ENCODE measurements around the gene SYPL2. TPM values are rescaled to one million over a fixed set of nuclear protein-coding genes. Genes with fewer than 3 reads are reported as not detected.
"Not testable (repeated sequence)": the region's sequence is repeated elsewhere in the genome, so short reads cannot be mapped to it uniquely, and the experiment has no call there.

Gene SYPL2
- polyA plus RNA-seq, 2 donors = 0.16 to 0.38 TPM

DNA sequence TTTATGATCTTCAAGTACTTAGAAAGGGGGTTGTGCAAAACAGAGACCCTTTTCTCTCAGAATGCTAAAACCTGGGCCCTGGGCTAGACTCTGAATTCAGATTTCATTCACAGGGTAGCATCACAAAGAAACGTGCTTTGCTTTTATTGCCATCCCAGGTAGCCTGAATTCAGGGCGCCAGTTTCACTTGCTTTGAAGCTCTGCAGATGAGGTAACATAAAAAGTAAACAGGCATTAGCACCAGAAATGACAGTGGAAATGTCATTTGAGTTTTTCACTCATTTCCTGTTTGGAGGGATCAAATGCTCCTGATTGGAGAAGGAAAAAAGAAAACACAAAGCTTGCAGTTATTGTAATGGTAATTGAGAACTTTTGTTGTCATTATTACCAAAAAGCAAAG is 2.6 kb downstream of the SYPL2 start:
- Histone ChIP-seq H3K4me3 (ENCODE audit: low read depth in 1 of 2, low read length in 2 of 2) (no peak overlapping the region), H3K36me3 (ENCODE audit: control insufficient read depth in 2 of 2, insufficient read depth in 2 of 2, low read length in 1 of 2) (no peaks in the 10 kb centered on the region), H3K27ac (ENCODE audit: low read depth in 2 of 2, low read length in 1 of 2) (no peak overlapping the region), H3K9me3 (ENCODE audit: control insufficient read depth in 2 of 2, insufficient read depth in 1 of 2, low read depth in 1 of 2, low read length in 1 of 2) (no peaks in the 10 kb centered on the region), H3K4me1 (ENCODE audit: control insufficient read depth in 2 of 2, insufficient read depth in 2 of 2, low read length in 1 of 2) (peaks cover 3 to 7% of the 10 kb centered on the region in 2 donors), H3K27me3 (ENCODE audit: control insufficient read depth in 1 of 2, insufficient read depth in 2 of 2, low read length in 2 of 2) (peaks cover 3 to 12% of the 10 kb centered on the region in 2 donors)
- WGBS, 2 donors = 24 to 25% methylated on average over 2 of the region's 2 CpGs

DNA sequence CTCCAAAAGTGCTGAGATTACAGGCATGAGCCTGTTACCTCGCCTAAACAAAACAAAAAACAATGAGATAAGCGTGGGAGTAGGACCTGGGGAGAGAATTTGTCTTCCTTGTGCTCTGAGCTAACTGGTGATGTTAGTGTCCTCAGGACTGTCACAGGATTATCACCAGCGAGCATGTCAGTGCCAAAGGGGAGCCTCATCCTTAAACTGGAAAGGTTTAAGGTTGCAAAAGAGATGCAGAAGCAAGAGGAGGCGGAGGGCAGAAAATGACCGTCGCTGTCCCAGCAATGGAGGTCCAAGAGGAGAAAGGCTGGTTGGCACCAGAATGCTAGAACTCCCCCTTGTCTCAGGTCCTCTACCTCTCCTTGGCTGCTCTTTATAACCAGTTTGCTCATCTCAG is 3.9 kb downstream of the SYPL2 start:
- no peak overlapping the region for H3K4me3 ChIP-seq (ENCODE audit: low read depth in 1 of 2, low read length in 2 of 2)
- H3K4me1 ChIP-seq (ENCODE audit: control insufficient read depth in 2 of 2, insufficient read depth in 2 of 2, low read length in 1 of 2) = peaks cover 3 to 7% of the 10 kb centered on the region in 2 donors
- H3K27me3 ChIP-seq (ENCODE audit: control insufficient read depth in 1 of 2, insufficient read depth in 2 of 2, low read length in 2 of 2) = peaks cover 3 to 12% of the 10 kb centered on the region in 2 donors
- H3K27ac ChIP-seq (ENCODE audit: low read depth in 2 of 2, low read length in 1 of 2) = no peak overlapping the region
- no peaks in the 10 kb centered on the region for H3K9me3 ChIP-seq (ENCODE audit: control insufficient read depth in 2 of 2, insufficient read depth in 1 of 2, low read depth in 1 of 2, low read length in 1 of 2)
- whole genome bisulfite sequencing, 2 donors = 50 to 57% methylated on average over 6 of the region's 6 CpGs
- H3K36me3 ChIP-seq (ENCODE audit: control insufficient read depth in 2 of 2, insufficient read depth in 2 of 2, low read length in 1 of 2) = no peaks in the 10 kb centered on the region

DNA sequence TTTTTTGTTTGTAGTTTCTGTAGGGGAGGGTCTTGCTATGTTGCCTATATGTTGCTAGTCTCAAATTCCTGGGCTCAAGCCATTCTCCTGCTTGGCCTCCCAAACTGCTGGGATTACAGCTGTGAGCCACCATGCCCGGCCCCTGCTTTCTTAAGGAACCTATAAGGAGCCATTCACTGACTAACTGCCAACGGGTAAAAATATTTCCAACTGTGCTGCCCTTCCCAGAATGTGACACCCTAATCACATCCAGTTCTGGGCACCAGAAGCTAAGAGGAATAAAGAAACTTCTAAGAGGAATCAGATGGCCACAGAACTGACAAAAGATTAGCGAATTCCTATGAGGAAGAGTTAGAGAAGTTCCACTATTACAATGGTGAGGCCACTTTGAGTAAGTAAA is 6.4 kb downstream of the SYPL2 start:
- H3K4me3 ChIP-seq (ENCODE audit: low read depth in 1 of 2, low read length in 2 of 2) = no peak overlapping the region
- no peak overlapping the region for H3K27ac ChIP-seq (ENCODE audit: low read depth in 2 of 2, low read length in 1 of 2)
- 57 to 58% methylated on average over 3 of the region's 3 CpGs for WGBS, 2 donors
- H3K27me3 ChIP-seq (ENCODE audit: control insufficient read depth in 1 of 2, insufficient read depth in 2 of 2, low read length in 2 of 2) = peaks cover 1 to 2% of the 10 kb centered on the region in 2 donors
- no peaks in the 10 kb centered on the region for H3K36me3 ChIP-seq (ENCODE audit: control insufficient read depth in 2 of 2, insufficient read depth in 2 of 2, low read length in 1 of 2)
- no peaks in the 10 kb centered on the region for H3K9me3 ChIP-seq (ENCODE audit: control insufficient read depth in 2 of 2, insufficient read depth in 1 of 2, low read depth in 1 of 2, low read length in 1 of 2)
- peaks cover 0 to 2% of the 10 kb centered on the region in 2 donors for H3K4me1 ChIP-seq (ENCODE audit: control insufficient read depth in 2 of 2, insufficient read depth in 2 of 2, low read length in 1 of 2)

DNA sequence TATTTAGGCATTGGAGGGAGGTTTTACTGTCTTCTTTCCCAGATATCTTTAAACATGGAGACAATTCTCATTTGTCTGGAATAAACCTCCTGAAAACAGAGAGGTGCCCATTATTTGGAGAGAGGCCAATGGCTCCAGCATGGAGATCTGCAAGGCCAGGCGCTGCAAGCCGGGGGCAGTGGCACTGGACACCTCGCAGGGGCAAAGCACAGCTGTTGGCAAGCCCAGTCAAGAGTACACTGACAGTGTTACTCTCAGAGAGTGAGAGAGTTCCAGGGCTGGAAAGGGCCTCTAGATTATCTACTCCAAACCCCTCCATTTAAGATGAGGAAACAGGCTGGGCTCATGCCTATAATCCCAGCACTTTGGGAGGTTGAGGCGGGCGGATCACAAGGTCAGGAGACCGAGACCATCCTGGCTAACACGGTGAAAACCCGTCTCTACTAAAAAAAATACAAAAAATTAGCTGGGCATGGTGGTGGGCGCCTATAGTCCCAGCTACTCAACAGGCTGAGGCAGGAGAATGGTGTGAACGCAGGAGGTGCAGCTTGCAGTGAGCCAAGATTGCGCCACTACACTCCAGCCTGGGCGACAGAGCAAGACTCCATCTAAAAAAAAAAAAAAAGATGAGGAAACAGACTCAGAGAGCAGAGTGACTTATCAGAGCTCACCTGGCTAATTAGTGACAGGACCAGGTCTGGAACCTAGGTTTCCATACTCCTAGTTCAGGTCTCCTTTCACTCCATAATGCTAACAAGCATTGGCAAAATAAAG is 7.1 kb downstream of the SYPL2 start:
- not testable (repeated sequence) for H3K36me3 ChIP-seq (ENCODE audit: control insufficient read depth in 2 of 2, insufficient read depth in 2 of 2, low read length in 1 of 2); H3K4me1 ChIP-seq (ENCODE audit: control insufficient read depth in 2 of 2, insufficient read depth in 2 of 2, low read length in 1 of 2); H3K9me3 ChIP-seq (ENCODE audit: control insufficient read depth in 2 of 2, insufficient read depth in 1 of 2, low read depth in 1 of 2, low read length in 1 of 2); H3K27me3 ChIP-seq (ENCODE audit: control insufficient read depth in 1 of 2, insufficient read depth in 2 of 2, low read length in 2 of 2); H3K4me3 ChIP-seq (ENCODE audit: low read depth in 1 of 2, low read length in 2 of 2); H3K27ac ChIP-seq (ENCODE audit: low read depth in 2 of 2, low read length in 1 of 2)
- WGBS, 2 donors = 81 to 86% methylated on average over 12 of the region's 12 CpGs

DNA sequence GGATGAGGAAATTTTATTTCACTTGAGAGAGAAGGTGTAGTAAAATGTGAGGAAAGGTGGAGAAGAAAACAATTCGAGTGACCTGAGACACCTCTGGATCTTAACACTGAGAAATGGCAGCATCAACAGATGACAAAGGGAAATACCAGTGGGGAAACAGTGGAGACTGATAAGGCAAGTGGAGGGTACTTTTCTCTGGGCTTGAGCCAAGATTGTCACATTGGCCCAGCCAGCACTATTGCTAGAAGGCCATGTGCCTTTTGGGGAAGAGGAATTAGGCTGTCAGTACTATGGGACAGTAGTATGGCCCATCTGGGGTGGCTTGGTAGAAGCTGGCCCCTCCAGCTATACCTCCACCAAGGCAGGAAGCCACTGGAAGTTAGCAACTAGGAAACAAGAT is 8.4 kb downstream of the SYPL2 start:
- Histone ChIP-seq H3K4me1 (ENCODE audit: control insufficient read depth in 2 of 2, insufficient read depth in 2 of 2, low read length in 1 of 2) (peaks cover 0 to 2% of the 10 kb centered on the region in 2 donors), H3K9me3 (ENCODE audit: control insufficient read depth in 2 of 2, insufficient read depth in 1 of 2, low read depth in 1 of 2, low read length in 1 of 2) (no peaks in the 10 kb centered on the region), H3K36me3 (ENCODE audit: control insufficient read depth in 2 of 2, insufficient read depth in 2 of 2, low read length in 1 of 2) (no peaks in the 10 kb centered on the region), H3K27ac (ENCODE audit: low read depth in 2 of 2, low read length in 1 of 2) (no peak overlapping the region), H3K4me3 (ENCODE audit: low read depth in 1 of 2, low read length in 2 of 2) (no peak overlapping the region), H3K27me3 (ENCODE audit: control insufficient read depth in 1 of 2, insufficient read depth in 2 of 2, low read length in 2 of 2) (no peaks in the 10 kb centered on the region)
- 72 to 85% methylated on average over 1 of the region's 1 CpG for WGBS, 2 donors

DNA sequence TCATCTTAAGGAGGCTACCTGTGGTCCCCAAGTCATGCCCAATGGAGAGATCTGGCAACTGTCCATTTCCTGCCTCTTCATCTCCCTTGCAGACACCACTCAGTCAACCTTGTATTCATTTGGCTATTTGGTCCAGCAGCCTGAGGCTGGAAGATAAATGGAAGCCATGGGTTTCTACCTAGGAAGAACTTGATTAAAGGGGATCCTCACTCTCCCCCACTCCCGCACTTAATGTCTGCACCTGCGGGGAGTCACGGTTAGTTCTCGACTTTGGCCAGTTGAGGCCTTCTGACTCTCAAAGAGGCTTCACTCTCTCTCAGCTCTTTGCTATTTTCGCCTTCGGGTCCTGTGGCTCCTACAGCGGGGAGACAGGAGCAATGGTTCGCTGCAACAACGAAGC is 8.9 kb downstream of the SYPL2 start:
- Histone ChIP-seq H3K27me3 (ENCODE audit: control insufficient read depth in 1 of 2, insufficient read depth in 2 of 2, low read length in 2 of 2) (no peaks in the 10 kb centered on the region), H3K4me3 (ENCODE audit: low read depth in 1 of 2, low read length in 2 of 2) (no peak overlapping the region), H3K27ac (ENCODE audit: low read depth in 2 of 2, low read length in 1 of 2) (no peak overlapping the region), H3K4me1 (ENCODE audit: control insufficient read depth in 2 of 2, insufficient read depth in 2 of 2, low read length in 1 of 2) (peaks cover 0 to 2% of the 10 kb centered on the region in 2 donors), H3K36me3 (ENCODE audit: control insufficient read depth in 2 of 2, insufficient read depth in 2 of 2, low read length in 1 of 2) (no peaks in the 10 kb centered on the region), H3K9me3 (ENCODE audit: control insufficient read depth in 2 of 2, insufficient read depth in 1 of 2, low read depth in 1 of 2, low read length in 1 of 2) (no peaks in the 10 kb centered on the region)
- 83% methylated on average over 9 of the region's 9 CpGs for WGBS, 2 donors

DNA sequence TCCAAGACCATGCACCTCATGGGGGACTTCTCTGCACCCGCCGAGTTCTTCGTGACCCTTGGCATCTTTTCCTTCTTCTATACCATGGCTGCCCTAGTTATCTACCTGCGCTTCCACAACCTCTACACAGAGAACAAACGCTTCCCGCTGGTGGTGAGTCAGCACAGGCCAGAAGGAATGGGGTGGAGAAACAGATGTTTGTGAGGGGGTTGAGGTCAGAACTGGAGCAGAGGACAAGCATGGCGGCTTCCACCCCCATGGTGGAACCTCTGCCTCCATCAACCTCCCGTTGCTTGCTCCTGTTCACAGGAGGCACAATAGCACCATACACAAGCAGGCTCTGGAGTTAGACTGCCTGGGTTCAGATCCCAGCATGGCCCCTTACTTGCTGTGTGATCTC is 10.5 kb downstream of the SYPL2 start:
- WGBS, 2 donors = 88 to 89% methylated on average over 8 of the region's 8 CpGs
- H3K4me1 ChIP-seq (ENCODE audit: control insufficient read depth in 2 of 2, insufficient read depth in 2 of 2, low read length in 1 of 2) = peaks cover 0 to 2% of the 10 kb centered on the region in 2 donors
- H3K27ac ChIP-seq (ENCODE audit: low read depth in 2 of 2, low read length in 1 of 2) = no peak overlapping the region
- no peaks in the 10 kb centered on the region for H3K27me3 ChIP-seq (ENCODE audit: control insufficient read depth in 1 of 2, insufficient read depth in 2 of 2, low read length in 2 of 2)
- H3K36me3 ChIP-seq (ENCODE audit: control insufficient read depth in 2 of 2, insufficient read depth in 2 of 2, low read length in 1 of 2) = no peaks in the 10 kb centered on the region
- H3K4me3 ChIP-seq (ENCODE audit: low read depth in 1 of 2, low read length in 2 of 2) = no peak overlapping the region
- H3K9me3 ChIP-seq (ENCODE audit: control insufficient read depth in 2 of 2, insufficient read depth in 1 of 2, low read depth in 1 of 2, low read length in 1 of 2) = no peaks in the 10 kb centered on the region

DNA sequence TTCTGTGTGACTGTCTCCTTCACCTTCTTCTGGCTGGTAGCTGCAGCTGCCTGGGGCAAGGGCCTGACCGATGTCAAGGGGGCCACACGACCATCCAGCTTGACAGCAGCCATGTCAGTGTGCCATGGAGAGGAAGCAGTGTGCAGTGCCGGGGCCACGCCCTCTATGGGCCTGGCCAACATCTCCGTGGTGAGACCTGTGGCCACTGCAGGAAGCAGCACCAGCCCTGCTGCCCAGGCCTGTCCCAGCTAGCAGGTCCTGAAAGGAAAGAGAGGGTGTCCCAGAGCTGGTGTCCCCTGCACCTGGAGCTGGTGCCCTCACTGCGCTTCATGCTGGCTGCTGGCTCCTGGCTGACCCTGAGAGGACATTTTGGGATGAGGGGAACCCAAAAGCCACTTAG is 11.5 kb downstream of the SYPL2 start:
- Histone ChIP-seq H3K9me3 (ENCODE audit: control insufficient read depth in 2 of 2, insufficient read depth in 1 of 2, low read depth in 1 of 2, low read length in 1 of 2) (no peaks in the 10 kb centered on the region), H3K4me3 (ENCODE audit: low read depth in 1 of 2, low read length in 2 of 2) (no peak overlapping the region), H3K27ac (ENCODE audit: low read depth in 2 of 2, low read length in 1 of 2) (no peak overlapping the region), H3K27me3 (ENCODE audit: control insufficient read depth in 1 of 2, insufficient read depth in 2 of 2, low read length in 2 of 2) (no peaks in the 10 kb centered on the region), H3K4me1 (ENCODE audit: control insufficient read depth in 2 of 2, insufficient read depth in 2 of 2, low read length in 1 of 2) (peaks cover 0 to 2% of the 10 kb centered on the region in 2 donors), H3K36me3 (ENCODE audit: control insufficient read depth in 2 of 2, insufficient read depth in 2 of 2, low read length in 1 of 2) (no peaks in the 10 kb centered on the region)
- WGBS, 2 donors = 60 to 67% methylated on average over 6 of the region's 6 CpGs

DNA sequence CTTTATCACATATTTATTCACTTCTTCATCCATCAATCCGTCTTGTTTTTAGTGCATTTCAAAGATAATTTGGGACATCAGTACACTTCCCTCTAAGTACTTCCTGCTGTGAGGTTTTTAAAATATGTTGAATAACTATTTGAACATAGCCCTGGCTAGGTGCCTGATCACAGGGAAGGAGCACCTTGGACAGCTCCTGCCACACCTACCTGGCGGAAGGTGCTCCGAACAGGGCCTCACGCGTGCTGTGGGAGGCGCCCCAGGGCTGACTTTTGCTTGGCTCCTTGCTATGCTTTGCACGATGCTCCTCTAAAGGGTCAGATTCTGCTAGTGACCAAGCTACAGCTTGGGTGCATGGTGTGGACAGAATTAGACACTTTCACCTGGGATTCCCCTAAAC is 12.5 kb downstream of the SYPL2 start:
- peaks cover 2 to 4% of the 10 kb centered on the region in 2 donors for H3K4me1 ChIP-seq (ENCODE audit: control insufficient read depth in 2 of 2, insufficient read depth in 2 of 2, low read length in 1 of 2)
- WGBS, 2 donors = 16% methylated on average over 7 of the region's 7 CpGs
- no peaks in the 10 kb centered on the region for H3K27me3 ChIP-seq (ENCODE audit: control insufficient read depth in 1 of 2, insufficient read depth in 2 of 2, low read length in 2 of 2)

DNA sequence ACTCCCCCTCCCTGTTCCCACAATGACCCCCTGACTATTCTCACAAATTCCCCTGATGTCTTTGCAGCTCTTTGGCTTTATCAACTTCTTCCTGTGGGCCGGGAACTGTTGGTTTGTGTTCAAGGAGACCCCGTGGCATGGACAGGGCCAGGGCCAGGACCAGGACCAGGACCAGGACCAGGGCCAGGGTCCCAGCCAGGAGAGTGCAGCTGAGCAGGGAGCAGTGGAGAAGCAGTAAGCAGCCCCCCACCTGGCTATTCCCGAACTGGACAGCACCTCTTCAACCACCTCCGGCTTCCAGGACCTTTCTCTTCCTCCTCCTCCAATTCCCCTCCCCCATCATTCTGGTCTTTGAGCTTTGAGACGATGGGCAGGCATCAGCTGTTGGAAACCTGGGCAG is 13.0 kb downstream of the SYPL2 start:
- H3K36me3 ChIP-seq (ENCODE audit: control insufficient read depth in 2 of 2, insufficient read depth in 2 of 2, low read length in 1 of 2) = no peaks in the 10 kb centered on the region
- no peaks in the 10 kb centered on the region for H3K9me3 ChIP-seq (ENCODE audit: control insufficient read depth in 2 of 2, insufficient read depth in 1 of 2, low read depth in 1 of 2, low read length in 1 of 2)
- no peaks in the 10 kb centered on the region for H3K27me3 ChIP-seq (ENCODE audit: control insufficient read depth in 1 of 2, insufficient read depth in 2 of 2, low read length in 2 of 2)
- peaks cover 2 to 5% of the 10 kb centered on the region in 2 donors for H3K4me1 ChIP-seq (ENCODE audit: control insufficient read depth in 2 of 2, insufficient read depth in 2 of 2, low read length in 1 of 2)
- no peak overlapping the region for H3K27ac ChIP-seq (ENCODE audit: low read depth in 2 of 2, low read length in 1 of 2)
- WGBS, 2 donors = 67 to 71% methylated on average over 5 of the region's 5 CpGs
- H3K4me3 ChIP-seq (ENCODE audit: low read depth in 1 of 2, low read length in 2 of 2) = no peak overlapping the region

More for the DNA sequence above, 12.5 kb downstream of the SYPL2 start:
- no peak overlapping the region for H3K4me3 ChIP-seq (ENCODE audit: low read depth in 1 of 2, low read length in 2 of 2)
- H3K9me3 ChIP-seq (ENCODE audit: control insufficient read depth in 2 of 2, insufficient read depth in 1 of 2, low read depth in 1 of 2, low read length in 1 of 2) = no peaks in the 10 kb centered on the region
- H3K36me3 ChIP-seq (ENCODE audit: control insufficient read depth in 2 of 2, insufficient read depth in 2 of 2, low read length in 1 of 2) = no peaks in the 10 kb centered on the region
- H3K27ac ChIP-seq (ENCODE audit: low read depth in 2 of 2, low read length in 1 of 2) = no peak overlapping the region
